HG03354 (cell line): Measurements from ENCODE around the gene CRYBG1.

Experiments used
- ATAC-seq: cut with Tn5 transposase; IDR thresholded peaks from one replicate; pipeline ENCODE4 v1.9.1; 2021; ENCODE audit warnings: mild to moderate bottlenecking; ENCODE audit not compliant: unreplicated experiment, poor library complexity, severe bottlenecking

The CRYBG1 gene

DNA sequence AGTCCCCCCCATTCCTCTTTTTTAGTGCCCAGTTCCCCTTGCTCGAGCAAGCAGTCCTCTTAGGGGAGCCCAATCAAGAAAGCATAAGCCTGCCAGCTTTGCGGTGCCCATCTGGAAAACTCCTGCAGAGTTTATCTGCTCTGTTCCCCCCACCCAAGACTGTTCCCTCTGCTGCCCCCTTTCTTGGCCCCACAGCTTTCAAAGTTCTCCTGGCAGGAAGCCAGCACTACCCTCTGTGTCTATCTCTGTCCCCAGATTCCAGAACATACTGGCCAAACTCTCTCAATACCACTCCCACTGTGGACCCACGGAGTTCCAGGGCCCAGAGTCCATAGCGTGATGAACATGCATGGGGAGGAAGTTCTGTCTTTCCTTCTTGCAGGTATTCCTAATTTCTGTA is 55.4 kb downstream of the CRYBG1 start:
- ATAC-seq: no peak

DNA sequence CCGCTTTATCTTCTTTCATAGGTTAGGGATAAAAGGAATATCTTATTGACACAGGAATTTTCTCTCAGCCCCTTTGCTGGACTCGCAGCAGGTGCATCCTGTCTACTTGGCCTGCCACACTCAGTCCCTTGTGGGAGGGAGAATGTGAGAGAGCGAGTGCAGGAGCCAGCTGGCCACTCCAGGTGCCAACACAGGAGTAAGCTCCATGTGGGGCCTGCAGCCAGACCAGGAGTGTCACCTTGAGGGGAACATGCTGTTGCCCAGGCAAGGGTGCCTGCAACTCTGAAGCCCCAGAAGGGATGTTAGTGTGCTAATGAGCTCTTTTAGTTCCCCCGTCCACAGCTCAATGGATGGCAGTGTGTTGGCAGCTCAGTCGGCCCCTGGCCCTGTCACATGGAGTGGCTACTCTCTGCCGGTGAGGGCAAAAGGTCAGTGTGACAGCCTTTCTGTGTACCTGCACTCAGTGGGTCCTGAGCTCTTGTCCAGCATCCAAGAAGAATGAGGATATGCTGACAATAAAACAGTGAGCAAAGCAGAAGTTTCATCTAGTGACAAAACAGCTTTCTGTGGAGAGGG is 57.1 kb downstream of the CRYBG1 start:
- no peak for ATAC-seq

DNA sequence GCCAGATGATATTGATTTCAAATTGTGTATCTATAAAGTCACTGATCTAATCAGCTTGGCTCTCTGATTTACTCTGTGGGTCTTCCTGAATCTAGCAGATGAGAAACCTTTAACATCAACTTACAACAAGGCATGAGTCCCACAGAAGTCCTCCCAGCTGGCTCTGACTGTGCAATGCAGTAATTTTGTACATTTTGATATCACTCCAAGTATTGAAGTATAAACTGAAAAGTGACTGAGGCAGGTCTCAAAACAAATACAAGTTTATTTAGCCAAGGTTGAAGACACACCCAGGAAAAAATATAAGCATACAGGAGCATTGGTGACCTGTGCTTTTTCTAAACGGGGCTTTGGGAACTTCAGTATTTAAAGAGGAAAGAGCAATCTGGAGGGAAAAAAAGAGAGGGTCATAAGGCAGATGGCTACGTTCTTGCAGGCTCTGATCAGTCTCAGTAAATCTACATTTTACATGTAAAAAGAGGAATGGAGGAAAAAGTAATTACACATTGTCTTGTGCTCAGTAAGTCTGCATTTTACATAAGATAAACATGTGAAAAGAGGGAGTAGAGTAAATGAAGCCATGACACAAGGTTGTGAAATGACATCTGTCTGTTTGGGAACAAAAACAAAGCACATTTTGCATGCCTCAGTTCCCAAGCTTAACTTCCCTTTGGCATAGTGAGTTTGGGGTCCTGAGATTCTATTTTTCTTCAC is 59.5 kb downstream of the CRYBG1 start:
- no peak for ATAC-seq

DNA sequence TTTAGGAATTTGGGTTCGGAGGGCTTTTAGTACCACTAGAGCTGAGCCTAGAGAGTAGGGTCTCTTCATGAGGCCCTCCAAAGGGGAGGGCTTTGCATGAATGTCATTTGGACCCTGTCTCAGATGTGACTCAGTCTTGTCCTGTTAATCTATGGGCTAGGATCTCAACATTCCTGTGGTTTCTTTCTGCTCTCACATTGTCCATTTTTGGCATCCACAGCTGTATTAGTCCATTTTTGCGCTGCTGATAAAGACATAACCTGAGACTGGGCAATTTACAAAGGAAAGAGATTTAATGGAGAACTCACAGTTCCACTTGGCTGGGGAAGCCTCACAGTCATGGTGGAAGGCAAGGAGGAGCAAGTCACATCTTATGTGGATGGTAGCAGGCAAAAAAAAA is 61.0 kb downstream of the CRYBG1 start:
- ATAC-seq: no peak

DNA sequence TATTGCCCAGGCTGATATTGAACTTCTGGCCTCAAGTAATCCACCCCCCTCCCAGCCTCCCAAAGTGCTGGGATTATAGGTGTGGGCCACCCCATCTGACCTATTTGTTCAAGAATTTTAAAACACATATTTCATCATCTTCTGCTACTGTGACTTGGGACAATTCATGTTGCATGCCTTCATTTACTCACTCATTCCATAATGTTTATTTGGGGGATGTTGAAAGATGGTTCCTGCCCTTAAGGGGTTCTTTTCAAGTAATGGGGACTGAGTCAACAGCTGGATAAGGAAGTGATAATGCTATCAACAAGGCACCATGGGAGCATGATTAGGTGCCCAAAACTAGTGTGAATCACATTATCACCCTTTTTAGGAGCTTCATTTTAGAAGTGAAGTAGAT is 62.0 kb downstream of the CRYBG1 start:
- ATAC-seq: no peak

DNA sequence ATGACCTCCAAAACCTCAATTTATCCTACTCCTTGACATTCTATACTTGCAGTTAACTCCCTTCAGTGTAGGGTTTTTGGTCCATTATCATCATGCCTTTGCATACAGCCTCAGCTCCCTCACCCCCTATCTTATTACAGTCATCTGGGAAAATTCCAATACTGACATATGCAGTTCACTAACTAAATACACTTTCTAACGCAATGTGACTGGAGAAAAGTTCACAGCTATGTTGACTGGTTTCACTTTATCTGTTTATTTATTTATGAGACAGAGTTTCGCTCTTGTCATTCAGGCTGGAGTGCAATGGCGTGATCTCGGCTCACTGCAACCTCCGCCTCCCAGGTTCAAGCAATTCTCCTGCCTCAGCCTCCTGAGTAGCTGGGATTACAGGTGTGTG is 64.9 kb downstream of the CRYBG1 start:
- ATAC-seq: no peak

DNA sequence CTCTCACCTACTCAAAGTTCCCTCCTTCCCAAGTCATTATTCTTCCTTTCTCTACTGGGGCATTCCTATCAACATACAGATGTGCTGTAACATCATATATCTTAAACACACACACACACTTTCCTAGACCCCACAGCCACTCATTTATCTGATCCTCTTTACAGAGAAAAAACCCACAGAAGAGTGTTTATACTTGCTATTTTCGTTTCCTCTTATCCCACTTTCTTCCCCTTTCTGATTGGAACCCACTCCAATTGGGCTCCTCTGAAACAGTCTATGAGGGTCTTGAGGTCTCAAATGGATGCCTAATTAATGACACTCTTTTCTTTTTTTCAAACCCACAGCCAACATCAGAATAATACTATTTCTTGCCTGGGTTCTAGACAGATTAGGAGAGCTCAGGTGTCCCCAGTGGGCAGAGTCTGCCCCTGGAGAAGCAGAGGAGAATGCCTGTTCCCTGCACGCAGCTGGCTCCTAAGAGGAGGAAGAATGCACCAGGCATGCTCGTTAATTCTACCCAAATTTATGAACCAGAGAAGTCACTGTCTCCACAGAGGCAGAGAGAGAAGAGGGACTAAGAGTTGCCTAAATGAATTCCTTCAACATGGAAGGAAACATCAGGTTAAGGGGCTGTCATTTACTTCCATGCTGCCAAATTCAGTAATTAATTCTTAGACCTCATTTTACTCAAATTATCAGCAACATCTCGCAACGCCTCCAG is 65.9 kb downstream of the CRYBG1 start:
- ATAC-seq: no peak

DNA sequence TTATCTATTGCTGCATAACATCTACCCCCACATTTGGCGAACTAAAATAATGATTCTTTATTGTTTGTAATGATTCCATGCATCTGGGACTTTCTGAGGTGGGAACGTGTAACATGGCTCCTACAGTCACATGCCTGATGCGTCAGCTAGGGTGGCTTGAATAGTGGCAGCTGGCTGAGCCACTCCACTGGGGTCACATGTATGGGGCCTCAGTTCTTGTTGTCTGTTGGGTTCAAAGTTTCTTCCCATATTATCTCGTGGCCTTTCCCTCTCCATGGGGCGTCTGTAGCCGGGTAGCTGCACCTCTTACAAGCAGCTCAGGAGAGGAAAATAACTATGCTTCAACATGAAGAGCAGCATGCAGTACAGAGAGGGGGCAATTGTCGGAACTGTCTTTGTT is 69.9 kb downstream of the CRYBG1 start:
- no peak for ATAC-seq

DNA sequence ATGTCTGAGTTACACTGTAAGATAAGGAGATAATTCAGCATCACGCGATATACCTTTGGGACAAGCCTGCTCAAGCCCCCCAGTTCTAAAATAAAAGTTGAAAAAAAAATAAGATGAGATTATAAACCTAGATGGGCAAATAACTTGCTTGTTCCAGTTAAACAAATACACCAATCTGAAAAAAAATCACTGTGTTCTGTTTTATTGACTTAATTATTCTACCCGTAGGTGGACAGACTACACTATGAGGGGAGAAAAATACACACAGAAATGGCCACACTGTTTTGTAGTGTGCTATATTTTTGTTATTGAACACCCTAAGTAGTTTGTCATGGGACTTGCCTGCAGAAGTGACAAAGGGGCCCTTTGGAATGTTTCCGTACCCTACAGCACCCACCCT is 70.9 kb downstream of the CRYBG1 start:
- ATAC-seq: no peak

DNA sequence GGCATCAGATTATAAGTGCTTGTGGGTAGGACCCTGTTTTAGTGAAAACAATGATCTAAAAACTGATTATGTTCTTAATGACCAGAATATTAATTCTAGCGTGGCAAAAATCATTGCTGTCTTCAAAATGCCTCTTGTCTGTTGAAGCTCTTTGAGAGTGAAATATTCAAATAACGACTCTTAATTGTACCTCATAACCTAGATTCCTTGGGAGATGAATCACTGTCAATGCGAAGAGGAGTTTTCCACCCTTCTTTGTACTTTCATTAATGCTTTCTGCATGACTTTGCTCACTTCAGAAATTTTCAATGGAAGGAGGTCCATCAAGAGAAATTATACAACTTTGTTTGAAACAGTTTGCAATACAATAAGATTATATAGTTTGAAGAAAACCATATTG is 71.5 kb downstream of the CRYBG1 start:
- no peak for ATAC-seq

DNA sequence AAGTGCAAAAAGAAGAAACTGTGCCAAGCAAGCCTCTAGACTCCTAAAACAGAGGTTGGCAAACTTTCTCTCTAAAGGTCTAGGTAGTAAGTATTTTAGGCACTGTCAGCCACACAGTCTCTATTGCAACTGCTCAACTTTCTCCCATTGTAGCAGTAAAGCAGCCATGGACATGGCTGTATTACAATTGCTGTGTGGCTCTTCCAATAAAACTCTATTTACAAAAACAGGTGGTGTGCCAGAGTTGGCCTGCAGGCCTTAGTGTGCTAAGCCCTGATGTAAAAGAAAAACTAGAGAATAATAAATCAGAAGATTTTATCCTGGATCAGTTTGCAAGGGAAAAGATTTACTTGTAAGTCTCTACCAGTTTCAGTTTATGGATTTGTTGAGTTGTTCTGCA is 74.0 kb downstream of the CRYBG1 start:
- no peak for ATAC-seq

DNA sequence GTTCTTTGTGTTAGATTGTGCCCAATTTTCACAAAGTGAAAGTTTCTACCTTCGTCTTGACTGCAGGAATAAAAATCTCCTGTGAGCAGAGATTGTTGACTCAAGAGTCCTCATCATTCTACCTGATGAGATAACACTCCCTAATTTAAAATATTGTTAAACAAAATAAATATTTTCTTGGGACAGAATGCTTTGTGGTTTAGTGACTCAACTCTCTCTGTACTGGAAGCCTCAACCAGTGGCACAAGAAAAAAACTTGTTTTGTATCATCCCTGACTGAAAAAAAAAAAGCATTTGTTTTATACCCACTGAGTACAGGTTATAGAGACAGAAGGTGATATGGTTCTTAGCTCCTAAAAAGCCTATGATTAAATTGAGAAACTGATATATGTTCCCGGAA is 78.9 kb downstream of the CRYBG1 start:
- no peak for ATAC-seq

DNA sequence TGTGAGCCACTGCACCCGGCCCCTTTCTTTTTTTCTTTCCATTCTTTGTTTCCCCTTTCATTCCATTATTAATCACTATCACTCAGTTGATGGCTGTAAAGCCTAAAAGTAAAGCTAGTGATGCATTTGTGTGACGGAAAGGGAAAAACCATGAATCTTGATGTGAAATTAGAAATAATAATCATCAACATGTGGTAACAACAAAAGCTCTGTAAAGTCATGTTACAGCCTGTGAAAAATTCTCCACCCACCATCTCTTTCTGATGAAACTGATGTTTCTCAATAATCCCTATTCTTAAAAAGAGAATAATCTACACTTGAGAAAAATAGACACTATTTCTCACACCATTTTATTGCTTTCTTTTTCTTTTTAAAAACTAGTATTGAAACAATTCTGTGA is 80.0 kb downstream of the CRYBG1 start:
- no peak for ATAC-seq

DNA sequence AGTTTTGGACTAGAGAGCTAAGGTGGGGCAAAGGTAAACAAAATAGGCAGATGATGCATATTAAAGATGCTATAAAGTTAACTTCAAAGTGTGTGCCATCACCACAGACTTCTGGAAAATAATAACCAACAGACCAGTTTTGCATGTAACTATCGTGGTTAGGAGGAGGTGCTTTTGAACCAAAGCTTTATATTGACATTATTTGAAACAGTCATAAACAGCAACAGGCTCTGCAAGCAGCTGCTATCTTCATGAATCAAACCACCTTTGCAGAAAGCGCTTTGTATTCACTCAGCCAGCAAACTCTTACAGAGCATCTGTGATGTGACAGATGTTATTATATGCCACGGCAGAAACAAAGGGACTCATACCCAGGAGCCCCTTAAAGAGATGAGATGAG is 81.9 kb downstream of the CRYBG1 start:
- ATAC-seq: no peak

DNA sequence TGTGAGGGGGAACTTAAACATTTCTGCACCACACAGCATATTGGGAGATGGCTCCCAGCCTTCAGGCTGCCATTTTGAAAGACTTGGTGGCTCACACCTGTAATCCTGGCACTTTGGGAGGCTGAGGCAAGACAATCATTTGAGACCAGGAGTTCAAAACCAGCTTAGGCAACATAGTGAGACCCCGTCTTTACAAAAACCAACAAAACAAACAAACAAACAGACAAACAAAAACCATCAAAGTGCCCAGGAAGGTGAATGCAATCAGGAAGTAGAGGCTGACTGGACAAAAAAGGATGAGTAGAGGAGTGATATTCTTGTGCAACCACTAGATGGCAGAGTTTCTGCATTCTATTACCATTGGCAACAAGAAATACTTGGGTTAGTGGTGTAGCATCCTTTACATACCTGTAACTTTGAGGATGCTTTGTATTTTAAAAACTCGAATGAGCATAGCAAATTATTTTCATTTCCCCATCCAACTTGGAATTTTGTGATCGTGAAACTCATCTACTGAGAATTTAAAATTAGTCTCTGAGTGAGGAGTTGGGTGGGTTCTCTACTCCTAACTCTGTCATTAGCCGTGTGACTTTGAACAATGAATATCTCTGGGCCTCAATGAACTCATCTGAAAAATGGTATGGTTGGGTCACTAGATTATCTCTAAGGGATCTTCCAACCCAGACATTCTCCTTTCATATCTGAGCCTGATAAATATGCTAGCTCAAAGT is 84.4 kb downstream of the CRYBG1 start:
- ATAC-seq: peak; percentile 69

DNA sequence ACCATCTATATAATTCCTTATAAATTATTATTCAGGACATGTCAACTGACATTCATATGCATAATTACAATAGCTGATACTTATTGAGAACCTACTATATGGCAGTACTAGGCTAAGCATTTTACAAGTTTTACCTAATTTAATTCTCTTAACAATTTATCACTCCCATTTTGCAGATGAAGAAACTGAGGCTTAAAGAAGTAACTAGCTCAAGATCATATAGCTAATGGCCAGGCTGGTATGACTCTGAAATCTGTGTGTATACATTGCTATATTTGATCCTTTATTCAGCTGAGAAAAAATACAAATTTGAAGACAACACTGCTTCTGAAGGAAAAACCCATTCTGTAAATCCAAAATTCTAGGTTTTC is 85.0 kb downstream of the CRYBG1 start:
- ATAC-seq: no peak

DNA sequence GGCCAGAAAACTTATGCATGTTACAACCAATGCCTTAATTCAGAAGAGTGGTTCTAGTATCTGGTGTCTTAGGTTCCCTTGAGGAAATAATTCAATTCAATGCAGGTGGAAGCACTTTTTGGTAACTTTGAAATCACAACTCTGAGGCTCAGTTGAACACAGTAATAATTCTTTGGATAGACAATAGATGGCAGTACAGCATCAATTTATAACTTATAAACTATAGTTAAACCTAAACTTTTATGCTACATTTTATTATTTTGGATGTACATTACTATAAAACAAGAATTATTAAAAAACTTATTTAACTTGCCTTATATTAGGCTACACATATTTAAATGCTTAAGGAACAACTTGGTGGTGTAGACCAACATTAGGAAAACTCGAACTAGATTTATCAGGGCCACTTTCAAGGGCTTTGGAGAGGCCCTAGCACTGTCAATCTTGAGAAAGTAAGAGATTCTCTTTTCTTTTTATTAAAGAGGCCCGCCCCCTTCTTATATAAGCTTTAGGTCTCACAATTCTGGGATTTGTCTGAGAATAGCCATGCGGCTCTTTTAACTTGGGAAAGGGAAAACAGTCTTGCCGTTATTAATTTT is 85.9 kb downstream of the CRYBG1 start:
- no peak for ATAC-seq

DNA sequence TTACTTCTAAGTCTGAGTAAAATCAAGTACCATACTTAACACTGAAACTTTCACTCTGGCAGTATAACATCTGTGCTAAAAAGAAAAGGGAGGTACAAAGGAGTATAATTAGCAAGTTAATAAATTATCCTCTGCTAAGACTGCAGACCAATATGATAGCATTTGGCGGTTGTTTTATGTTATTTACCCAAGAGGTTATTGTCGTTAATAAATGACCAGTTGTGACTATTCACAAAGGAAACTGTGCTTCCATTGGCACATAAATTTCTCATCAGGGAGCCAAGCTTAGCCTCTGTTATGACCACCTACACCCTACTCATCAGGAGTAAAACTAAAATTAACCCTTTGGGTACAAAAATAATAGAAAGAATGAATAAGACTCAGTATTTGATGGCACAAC is 86.5 kb downstream of the CRYBG1 start:
- no peak for ATAC-seq

DNA sequence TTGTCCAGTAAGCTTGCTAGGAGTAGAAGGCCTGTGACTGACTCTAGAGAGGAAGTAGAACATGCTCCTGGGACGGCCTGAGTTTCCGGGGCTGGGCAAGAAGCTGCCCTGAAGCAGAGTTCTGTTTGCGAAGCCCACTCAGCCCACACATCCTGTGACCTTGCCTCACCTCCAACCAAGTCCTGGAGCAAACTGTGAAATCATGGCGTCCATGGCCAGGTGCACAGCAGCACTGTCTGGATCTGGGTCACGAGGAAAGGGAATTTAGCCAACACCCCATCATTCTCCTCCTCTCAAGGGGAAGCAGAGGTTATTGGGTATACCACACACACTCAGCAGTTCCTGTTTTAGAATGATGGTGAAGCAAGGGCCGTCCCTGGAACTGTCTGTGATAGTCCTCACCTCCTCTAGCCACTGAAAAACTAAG is 87.5 kb downstream of the CRYBG1 start:
- peak; percentile 63 for ATAC-seq

DNA sequence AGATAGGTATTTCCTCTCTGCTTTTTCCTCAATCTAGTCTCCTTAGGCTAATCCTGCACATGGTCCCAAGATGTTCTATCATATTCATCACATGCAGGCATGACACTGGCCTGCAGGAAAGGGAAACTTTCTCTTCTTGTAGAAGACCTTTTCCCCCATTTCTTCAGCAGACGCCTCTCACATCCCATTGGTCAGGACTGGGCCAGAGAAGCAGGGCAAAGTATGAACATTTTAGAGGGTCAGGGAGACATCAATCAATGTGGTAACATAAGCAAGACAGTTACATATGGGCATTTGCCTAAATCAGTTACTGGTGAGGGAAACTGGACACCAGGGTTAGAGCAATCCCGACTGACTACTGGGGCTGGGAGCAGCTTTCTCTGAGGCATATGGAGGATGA is 90.1 kb downstream of the CRYBG1 start:
- no peak for ATAC-seq
